Measurements from ENCODE around the gene ZSWIM1. TPM values are rescaled to one million over a fixed set of nuclear protein-coding genes. Genes with fewer than 3 reads are reported as not detected.

The ZSWIM1 gene
- total and polyA plus RNA-seq, 2 of the 13 experiments (the other 11 are each of a cell fraction or from before 2014, with no cell fraction given), result 9.5 to 11.7 TPM

DNA sequence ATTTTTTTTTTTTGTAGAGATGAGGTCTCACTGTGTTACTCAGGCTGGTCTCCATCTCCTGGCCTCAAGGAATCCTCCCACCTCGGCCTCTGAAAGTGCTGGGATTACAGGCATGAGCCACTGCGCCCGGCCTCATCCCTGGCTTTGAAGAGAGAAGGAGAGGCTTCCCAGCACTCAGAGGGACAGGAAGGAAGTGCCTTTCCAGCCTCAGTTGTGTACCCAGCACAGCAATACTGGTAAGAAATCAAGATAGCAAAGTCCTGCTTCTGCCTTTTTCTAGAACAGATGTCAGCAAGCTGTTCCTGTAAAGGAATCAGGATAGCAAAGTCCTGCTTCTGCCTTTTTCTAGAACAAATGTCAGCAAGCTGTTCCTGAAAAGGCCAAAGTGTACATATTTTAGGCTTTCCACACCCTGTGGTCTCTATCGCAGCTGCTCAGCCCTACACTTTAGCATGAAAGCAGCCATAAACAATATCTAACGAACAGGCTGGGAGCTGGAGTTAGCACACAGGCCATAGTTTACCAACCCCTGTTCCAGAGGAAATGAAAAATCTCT is 37.2 kb downstream of the ZSWIM1 start (continued):
- TF ChIP-seq, protein P1, sequence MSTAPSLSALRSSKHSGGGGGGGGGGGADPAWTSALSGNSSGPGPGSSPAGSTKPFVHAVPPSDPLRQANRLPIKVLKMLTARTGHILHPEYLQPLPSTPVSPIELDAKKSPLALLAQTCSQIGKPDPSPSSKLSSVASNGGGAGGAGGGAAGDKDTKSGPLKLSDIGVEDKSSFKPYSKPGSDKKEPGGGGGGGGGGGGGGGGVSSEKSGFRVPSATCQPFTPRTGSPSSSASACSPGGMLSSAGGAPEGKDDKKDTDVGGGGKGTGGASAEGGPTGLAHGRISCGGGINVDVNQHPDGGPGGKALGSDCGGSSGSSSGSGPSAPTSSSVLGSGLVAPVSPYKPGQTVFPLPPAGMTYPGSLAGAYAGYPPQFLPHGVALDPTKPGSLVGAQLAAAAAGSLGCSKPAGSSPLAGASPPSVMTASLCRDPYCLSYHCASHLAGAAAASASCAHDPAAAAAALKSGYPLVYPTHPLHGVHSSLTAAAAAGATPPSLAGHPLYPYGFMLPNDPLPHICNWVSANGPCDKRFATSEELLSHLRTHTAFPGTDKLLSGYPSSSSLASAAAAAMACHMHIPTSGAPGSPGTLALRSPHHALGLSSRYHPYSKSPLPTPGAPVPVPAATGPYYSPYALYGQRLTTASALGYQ (CRISPR knock-in tag; IDR thresholded peaks at IDR 0.05), result 0 out of 2 replicates have a peak, but pooled peaks have one; percentile 27
- TF ChIP-seq ZMAT3 (CRISPR knock-in tag; conservative IDR thresholded peaks at IDR 0.05), result no peak
- TF ChIP-seq ZNF430 (CRISPR knock-in tag; IDR thresholded peaks at IDR 0.05), result 0 out of 2 replicates have a peak, but pooled peaks have one; percentile 23
- no peak for TF ChIP-seq ZNF713 (CRISPR knock-in tag; IDR thresholded peaks at IDR 0.05)
- TF ChIP-seq ZNF138 (CRISPR knock-in tag; IDR thresholded peaks at IDR 0.05; ENCODE audit: low read depth), result no peak
- TF ChIP-seq ZHX2 (IDR thresholded peaks at IDR 0.05; ENCODE audit: low read depth), result no peak
- TF ChIP-seq ZHX2 (CRISPR knock-in tag; IDR thresholded peaks at IDR 0.05; ENCODE audit: borderline replicate concordance), result no peak
- TF ChIP-seq MIXL1 (CRISPR knock-in tag; IDR thresholded peaks at IDR 0.05), result no peak
- no peak for TF ChIP-seq MAFF (IDR thresholded peaks at IDR 0.05; ENCODE audit: low read depth, low read length)
- TF ChIP-seq MIER3 (CRISPR knock-in tag; IDR thresholded peaks at IDR 0.05; ENCODE audit: borderline replicate concordance), result no peak
- no peak for TF ChIP-seq DRAP1 (CRISPR knock-in tag; IDR thresholded peaks at IDR 0.05)
- TF ChIP-seq ZNF746 (CRISPR knock-in tag; IDR thresholded peaks at IDR 0.05), result no peak
- no peak; the same call in 1 of the 2 replicates for TF ChIP-seq MIER2 (CRISPR knock-in tag; IDR thresholded peaks at IDR 0.05)
- TF ChIP-seq, protein P2, sequence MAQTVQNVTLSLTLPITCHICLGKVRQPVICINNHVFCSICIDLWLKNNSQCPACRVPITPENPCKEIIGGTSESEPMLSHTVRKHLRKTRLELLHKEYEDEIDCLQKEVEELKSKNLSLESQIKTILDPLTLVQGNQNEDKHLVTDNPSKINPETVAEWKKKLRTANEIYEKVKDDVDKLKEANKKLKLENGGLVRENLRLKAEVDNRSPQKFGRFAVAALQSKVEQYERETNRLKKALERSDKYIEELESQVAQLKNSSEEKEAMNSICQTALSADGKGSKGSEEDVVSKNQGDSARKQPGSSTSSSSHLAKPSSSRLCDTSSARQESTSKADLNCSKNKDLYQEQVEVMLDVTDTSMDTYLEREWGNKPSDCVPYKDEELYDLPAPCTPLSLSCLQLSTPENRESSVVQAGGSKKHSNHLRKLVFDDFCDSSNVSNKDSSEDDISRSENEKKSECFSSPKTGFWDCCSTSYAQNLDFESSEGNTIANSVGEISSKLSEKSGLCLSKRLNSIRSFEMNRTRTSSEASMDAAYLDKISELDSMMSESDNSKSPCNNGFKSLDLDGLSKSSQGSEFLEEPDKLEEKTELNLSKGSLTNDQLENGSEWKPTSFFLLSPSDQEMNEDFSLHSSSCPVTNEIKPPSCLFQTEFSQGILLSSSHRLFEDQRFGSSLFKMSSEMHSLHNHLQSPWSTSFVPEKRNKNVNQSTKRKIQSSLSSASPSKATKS (CRISPR knock-in tag; IDR thresholded peaks at IDR 0.05), result 0 out of 2 replicates have a peak, but pooled peaks have one; percentile 68
- no peak for TF ChIP-seq ZNF253 (CRISPR knock-in tag; IDR thresholded peaks at IDR 0.05; ENCODE audit: borderline replicate concordance)
- TF ChIP-seq ELF1 (CRISPR knock-in tag; IDR thresholded peaks at IDR 0.05), result peak; percentile 44; the same call in 1 of the 2 replicates
- no peak for TF ChIP-seq ZNF777 (CRISPR knock-in tag; IDR thresholded peaks at IDR 0.05)
- TF ChIP-seq ZNF770 (CRISPR knock-in tag; IDR thresholded peaks at IDR 0.05), result peak; percentile 84
- TF ChIP-seq GATA4 (IDR thresholded peaks at IDR 0.05; ENCODE audit: borderline replicate concordance, low read depth), result no peak
